ENCODE data around the gene ADCK2.

Gene ADCK2

GRCh38 chr7:140649556-140650205 lies 23.1 kb upstream of the ADCK2 start:
- DNase-seq (ENCODE audit: low read depth) = no peak
- TF ChIP-seq CTCF (IDR thresholded peaks at IDR 0.05; ENCODE audit: control insufficient read depth, extremely low read depth, insufficient read depth) = no peak
- no peak overlapping the region for H3K4me3 ChIP-seq (ENCODE audit: low read depth, low read length)

GRCh38 chr7:140650367-140650766 lies 22.4 kb upstream of the ADCK2 start:
- no peak overlapping the region for H3K4me3 ChIP-seq (ENCODE audit: low read depth, low read length)
- DNase-seq (ENCODE audit: low read depth) = no peak
- TF ChIP-seq CTCF (IDR thresholded peaks at IDR 0.05; ENCODE audit: control insufficient read depth, extremely low read depth, insufficient read depth) = no peak

GRCh38 chr7:140653319-140654108 lies 19.2 kb upstream of the ADCK2 start:
- H3K4me3 ChIP-seq (ENCODE audit: low read depth, low read length) = no peak overlapping the region
- no peak for DNase-seq (ENCODE audit: low read depth)
- TF ChIP-seq CTCF (IDR thresholded peaks at IDR 0.05; ENCODE audit: control insufficient read depth, extremely low read depth, insufficient read depth) = peak; percentile 92

GRCh38 chr7:140654109-140654387 lies 18.7 kb upstream of the ADCK2 start:
- H3K4me3 ChIP-seq (ENCODE audit: low read depth, low read length) = no peak overlapping the region
- no peak for TF ChIP-seq CTCF (IDR thresholded peaks at IDR 0.05; ENCODE audit: control insufficient read depth, extremely low read depth, insufficient read depth)
- DNase-seq (ENCODE audit: low read depth) = no peak

GRCh38 chr7:140654661-140655060 lies 18.1 kb upstream of the ADCK2 start:
- no peak for TF ChIP-seq CTCF (IDR thresholded peaks at IDR 0.05; ENCODE audit: control insufficient read depth, extremely low read depth, insufficient read depth)
- no peak for DNase-seq (ENCODE audit: low read depth)
- no peak overlapping the region for H3K4me3 ChIP-seq (ENCODE audit: low read depth, low read length)

GRCh38 chr7:140655511-140656408 lies 17.0 kb upstream of the ADCK2 start:
- H3K4me3 ChIP-seq (ENCODE audit: low read depth, low read length) = no peak overlapping the region
- TF ChIP-seq CTCF (IDR thresholded peaks at IDR 0.05; ENCODE audit: control insufficient read depth, extremely low read depth, insufficient read depth) = no peak
- DNase-seq (ENCODE audit: low read depth) = no peak
